WTC11 (cell line): ENCODE data around the gene CEP63. TPM values are rescaled to one million over a fixed set of nuclear protein-coding genes. Genes with fewer than 3 reads are reported as not detected.

Source experiments
- ATAC-seq: fragments of 200-7000 bp; cut with Tn5 transposase; 2 replicates; pipeline ENCODE4 v1.10.0; 2021; ENCODE audit warnings: mild to moderate bottlenecking, moderate library complexity
- CTCF ChIA-PET: fragments of 300-600 bp; sonication (Branson Sonifier 250); formaldehyde crosslinking; loops from one replicate; lab custom pipeline; 2021; ENCODE audit warnings: antibody characterized with exemption; lab: Charles Lee
- POLR2A ChIA-PET: fragments of 350-600 bp; sonication (Branson Sonifier 250); formaldehyde crosslinking; loops from one replicate; lab custom pipeline; 2021; ENCODE audit warnings: antibody characterized with exemption; lab: Charles Lee
- DNase-seq: peaks from one replicate; pipeline ENCODE4 v3.0.0; 2021; ENCODE audit warnings: low spot score
- H3K27ac Mint-ChIP-seq: 2 replicates; pipeline ENCODE4 v1.8.0; 2021; ENCODE audit warnings: mixed read lengths
- H3K27me3 Mint-ChIP-seq: 2 replicates; pipeline ENCODE4 v1.8.0; 2021; ENCODE audit warnings: low read depth, mild to moderate bottlenecking, moderate library complexity, mixed read lengths
- H3K36me3 Mint-ChIP-seq: 2 replicates; pipeline ENCODE4 v1.8.0; 2021; ENCODE audit warnings: mixed read lengths
- H3K4me1 Mint-ChIP-seq: 2 replicates; pipeline ENCODE4 v1.8.0; 2022; ENCODE audit warnings: mixed read lengths
- H3K4me3 Mint-ChIP-seq: 2 replicates; pipeline ENCODE4 v1.8.0; 2021; ENCODE audit warnings: mild to moderate bottlenecking, moderate library complexity, mixed read lengths
- H3K9me3 Mint-ChIP-seq: 2 replicates; pipeline ENCODE4 v1.8.0; 2021; ENCODE audit warnings: mixed read lengths
- CREB1 ChIP-seq: sonication (generic); formaldehyde crosslinking; IDR thresholded peaks from 2 replicates; pipeline ENCODE4 v1.8.0; 2023; ENCODE audit warnings: mild to moderate bottlenecking, missing genetic modification reagents
- E2F4 ChIP-seq: sonication (generic); formaldehyde crosslinking; IDR thresholded peaks from 2 replicates; pipeline ENCODE4 v1.8.1; 2022; ENCODE audit warnings: low read depth, mild to moderate bottlenecking, moderate library complexity, missing genetic modification reagents, borderline replicate concordance
- FOXK1 ChIP-seq: sonication (generic); formaldehyde crosslinking; IDR thresholded peaks from 2 replicates; pipeline ENCODE4 v1.8.0; 2022; ENCODE audit warnings: mild to moderate bottlenecking, moderate library complexity, missing genetic modification reagents
- NFE2L1 ChIP-seq: sonication (generic); formaldehyde crosslinking; IDR thresholded peaks from 2 replicates; pipeline ENCODE4 v1.8.1; 2023; ENCODE audit warnings: missing genetic modification reagents
- OVOL2 ChIP-seq: fragments of 250-450 bp; sonication (Bioruptor Pico); IDR thresholded peaks from 2 replicates; pipeline ENCODE4 v1.9.0; 2021; ENCODE audit warnings: mild to moderate bottlenecking, borderline replicate concordance
- TEAD4 ChIP-seq: sonication (generic); formaldehyde crosslinking; IDR thresholded peaks from 2 replicates; pipeline ENCODE4 v1.8.0; 2022; ENCODE audit warnings: mild to moderate bottlenecking, missing genetic modification reagents
- TP53 ChIP-seq: sonication (generic); formaldehyde crosslinking; IDR thresholded peaks from 2 replicates; pipeline ENCODE4 v1.8.1; 2023; ENCODE audit warnings: mild to moderate bottlenecking, missing genetic modification reagents
- ZNF138 ChIP-seq: sonication (generic); formaldehyde crosslinking; conservative IDR thresholded peaks from 2 replicates; pipeline ENCODE4 v1.8.1; 2022; ENCODE audit warnings: mild to moderate bottlenecking, moderate library complexity, missing genetic modification reagents
- ZNF423 ChIP-seq: fragments of 250-450 bp; sonication (Bioruptor Pico); IDR thresholded peaks from 2 replicates; pipeline ENCODE4 v2.1.2; 2022; ENCODE audit warnings: mild to moderate bottlenecking, moderate library complexity
- ZNF512 ChIP-seq: sonication (generic); formaldehyde crosslinking; IDR thresholded peaks from 2 replicates; pipeline ENCODE4 v1.8.1; 2022; ENCODE audit warnings: missing genetic modification reagents, borderline replicate concordance
- ZNF532 ChIP-seq: fragments of 250-450 bp; sonication (Bioruptor Pico); IDR thresholded peaks from 2 replicates; pipeline ENCODE4 v1.9.0; 2021; ENCODE audit warnings: mild to moderate bottlenecking, borderline replicate concordance
- total RNA-seq: library from RNA; stranded (reverse); gene quantifications from 3 replicates; pipeline ENCODE4 v1.2.3, GENCODE V29; 2021
- TF ChIP-seq, protein P1 (sequence below): sonication (generic); formaldehyde crosslinking; IDR thresholded peaks from 2 replicates; pipeline ENCODE4 v1.8.0; 2022; ENCODE audit warnings: mild to moderate bottlenecking, missing genetic modification reagents
- TF ChIP-seq, protein P2 (sequence below): sonication (generic); formaldehyde crosslinking; IDR thresholded peaks from 2 replicates; pipeline ENCODE4 v1.8.0; 2023; ENCODE audit warnings: mild to moderate bottlenecking, missing genetic modification reagents
- TF ChIP-seq, protein P3 (sequence below): fragments of 250-450 bp; sonication (Bioruptor Pico); IDR thresholded peaks from 2 replicates; pipeline ENCODE4 v1.8.0; 2021; ENCODE audit warnings: mild to moderate bottlenecking
- TF ChIP-seq, protein P4 (sequence below): sonication (generic); formaldehyde crosslinking; IDR thresholded peaks from 2 replicates; pipeline ENCODE4 v1.8.1; 2023; ENCODE audit warnings: mild to moderate bottlenecking, missing genetic modification reagents

Gene CEP63
- total RNA-seq, 1 experiment from 2014 or later, result 28.0 TPM

GRCh38 chr3:134552784-134553183, 66.9 kb downstream of the CEP63 start:
- no peak for ATAC-seq
- POLR2A ChIA-PET, result no interaction called here
- H3K9me3 Mint-ChIP-seq, result no peaks in the 10 kb centered on the region

DNA sequence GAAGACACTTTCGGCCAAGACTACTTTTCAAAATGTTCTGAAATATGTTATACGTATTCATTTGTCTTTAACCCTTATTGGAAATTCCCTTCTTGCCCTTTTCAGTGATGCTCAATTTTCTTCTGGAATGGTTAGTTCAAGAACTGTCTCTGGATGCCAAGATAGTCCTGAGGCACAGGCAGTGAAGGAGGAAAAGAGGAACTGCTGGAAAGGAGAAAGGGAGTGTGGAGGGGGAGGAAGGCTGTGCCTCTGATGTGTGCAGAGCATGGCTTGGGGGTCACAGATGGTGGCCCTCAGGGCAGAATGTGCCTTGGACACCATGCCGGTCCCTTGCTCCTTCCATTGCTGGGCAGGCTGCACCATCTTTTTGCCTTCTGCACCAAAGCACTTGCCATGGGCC, 73.7 kb downstream of the CEP63 start:
- no peak for ATAC-seq
- Mint-ChIP-seq H3K4me3 (no peak overlapping the region), H3K27me3 (no peaks in the 10 kb centered on the region), H3K27ac (no peak overlapping the region), H3K9me3 (no peaks in the 10 kb centered on the region), H3K4me1 (peaks cover 14% of the 10 kb centered on the region), H3K36me3 (no peaks in the 10 kb centered on the region; the same call in 1 of the 2 replicates)
- no peak for DNase-seq
- POLR2A ChIA-PET, result no interaction called here
- CTCF ChIA-PET, result no interaction called here
- TF ChIP-seq ZNF532 (CRISPR knock-in tag) (no peak), FOXK1 (no peak), ZNF138 (CRISPR knock-in tag) (no peak), CREB1 (no peak), E2F4 (CRISPR knock-in tag) (no peak)
- TF ChIP-seq, protein P1, sequence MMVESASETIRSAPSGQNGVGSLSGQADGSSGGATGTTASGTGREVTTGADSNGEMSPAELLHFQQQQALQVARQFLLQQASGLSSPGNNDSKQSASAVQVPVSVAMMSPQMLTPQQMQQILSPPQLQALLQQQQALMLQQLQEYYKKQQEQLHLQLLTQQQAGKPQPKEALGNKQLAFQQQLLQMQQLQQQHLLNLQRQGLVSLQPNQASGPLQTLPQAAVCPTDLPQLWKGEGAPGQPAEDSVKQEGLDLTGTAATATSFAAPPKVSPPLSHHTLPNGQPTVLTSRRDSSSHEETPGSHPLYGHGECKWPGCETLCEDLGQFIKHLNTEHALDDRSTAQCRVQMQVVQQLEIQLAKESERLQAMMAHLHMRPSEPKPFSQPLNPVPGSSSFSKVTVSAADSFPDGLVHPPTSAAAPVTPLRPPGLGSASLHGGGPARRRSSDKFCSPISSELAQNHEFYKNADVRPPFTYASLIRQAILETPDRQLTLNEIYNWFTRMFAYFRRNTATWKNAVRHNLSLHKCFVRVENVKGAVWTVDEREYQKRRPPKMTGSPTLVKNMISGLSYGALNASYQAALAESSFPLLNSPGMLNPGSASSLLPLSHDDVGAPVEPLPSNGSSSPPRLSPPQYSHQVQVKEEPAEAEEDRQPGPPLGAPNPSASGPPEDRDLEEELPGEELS (CRISPR knock-in tag), result no peak

More at GRCh38 chr3:134552784-134553183, 66.9 kb downstream of the CEP63 start:
- H3K4me3 Mint-ChIP-seq, result no peak overlapping the region
- TF ChIP-seq ZNF138 (CRISPR knock-in tag) (no peak), ZNF423 (CRISPR knock-in tag) (no peak), ZNF512 (CRISPR knock-in tag) (no peak), TEAD4 (CRISPR knock-in tag) (no peak), TP53 (no peak), OVOL2 (no peak), NFE2L1 (CRISPR knock-in tag) (no peak)
- TF ChIP-seq, protein P2, sequence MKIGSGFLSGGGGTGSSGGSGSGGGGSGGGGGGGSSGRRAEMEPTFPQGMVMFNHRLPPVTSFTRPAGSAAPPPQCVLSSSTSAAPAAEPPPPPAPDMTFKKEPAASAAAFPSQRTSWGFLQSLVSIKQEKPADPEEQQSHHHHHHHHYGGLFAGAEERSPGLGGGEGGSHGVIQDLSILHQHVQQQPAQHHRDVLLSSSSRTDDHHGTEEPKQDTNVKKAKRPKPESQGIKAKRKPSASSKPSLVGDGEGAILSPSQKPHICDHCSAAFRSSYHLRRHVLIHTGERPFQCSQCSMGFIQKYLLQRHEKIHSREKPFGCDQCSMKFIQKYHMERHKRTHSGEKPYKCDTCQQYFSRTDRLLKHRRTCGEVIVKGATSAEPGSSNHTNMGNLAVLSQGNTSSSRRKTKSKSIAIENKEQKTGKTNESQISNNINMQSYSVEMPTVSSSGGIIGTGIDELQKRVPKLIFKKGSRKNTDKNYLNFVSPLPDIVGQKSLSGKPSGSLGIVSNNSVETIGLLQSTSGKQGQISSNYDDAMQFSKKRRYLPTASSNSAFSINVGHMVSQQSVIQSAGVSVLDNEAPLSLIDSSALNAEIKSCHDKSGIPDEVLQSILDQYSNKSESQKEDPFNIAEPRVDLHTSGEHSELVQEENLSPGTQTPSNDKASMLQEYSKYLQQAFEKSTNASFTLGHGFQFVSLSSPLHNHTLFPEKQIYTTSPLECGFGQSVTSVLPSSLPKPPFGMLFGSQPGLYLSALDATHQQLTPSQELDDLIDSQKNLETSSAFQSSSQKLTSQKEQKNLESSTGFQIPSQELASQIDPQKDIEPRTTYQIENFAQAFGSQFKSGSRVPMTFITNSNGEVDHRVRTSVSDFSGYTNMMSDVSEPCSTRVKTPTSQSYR (CRISPR knock-in tag), result no peak
- TF ChIP-seq, protein P3, sequence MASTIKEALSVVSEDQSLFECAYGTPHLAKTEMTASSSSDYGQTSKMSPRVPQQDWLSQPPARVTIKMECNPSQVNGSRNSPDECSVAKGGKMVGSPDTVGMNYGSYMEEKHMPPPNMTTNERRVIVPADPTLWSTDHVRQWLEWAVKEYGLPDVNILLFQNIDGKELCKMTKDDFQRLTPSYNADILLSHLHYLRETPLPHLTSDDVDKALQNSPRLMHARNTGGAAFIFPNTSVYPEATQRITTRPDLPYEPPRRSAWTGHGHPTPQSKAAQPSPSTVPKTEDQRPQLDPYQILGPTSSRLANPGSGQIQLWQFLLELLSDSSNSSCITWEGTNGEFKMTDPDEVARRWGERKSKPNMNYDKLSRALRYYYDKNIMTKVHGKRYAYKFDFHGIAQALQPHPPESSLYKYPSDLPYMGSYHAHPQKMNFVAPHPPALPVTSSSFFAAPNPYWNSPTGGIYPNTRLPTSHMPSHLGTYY, result no peak
- TF ChIP-seq, protein P4, sequence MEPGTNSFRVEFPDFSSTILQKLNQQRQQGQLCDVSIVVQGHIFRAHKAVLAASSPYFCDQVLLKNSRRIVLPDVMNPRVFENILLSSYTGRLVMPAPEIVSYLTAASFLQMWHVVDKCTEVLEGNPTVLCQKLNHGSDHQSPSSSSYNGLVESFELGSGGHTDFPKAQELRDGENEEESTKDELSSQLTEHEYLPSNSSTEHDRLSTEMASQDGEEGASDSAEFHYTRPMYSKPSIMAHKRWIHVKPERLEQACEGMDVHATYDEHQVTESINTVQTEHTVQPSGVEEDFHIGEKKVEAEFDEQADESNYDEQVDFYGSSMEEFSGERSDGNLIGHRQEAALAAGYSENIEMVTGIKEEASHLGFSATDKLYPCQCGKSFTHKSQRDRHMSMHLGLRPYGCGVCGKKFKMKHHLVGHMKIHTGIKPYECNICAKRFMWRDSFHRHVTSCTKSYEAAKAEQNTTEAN (CRISPR knock-in tag), result no peak
- H3K27ac Mint-ChIP-seq, result no peak overlapping the region
- CTCF ChIA-PET, result no interaction called here
- peaks cover 28% of the 10 kb centered on the region for H3K36me3 Mint-ChIP-seq
- no peaks in the 10 kb centered on the region for H3K27me3 Mint-ChIP-seq
- no peaks in the 10 kb centered on the region for H3K4me1 Mint-ChIP-seq
- DNase-seq, result no peak
